NCI-H82 treated with DMSO at 0.1 percent for 48 hours (cell line): Measurements from ENCODE around the gene SPECC1L.
A peak's percentile ranks its signal among the peaks of the same experiment; 100 is the strongest.
"Not testable (repeated sequence)": the region's sequence is repeated elsewhere in the genome, so short reads cannot be mapped to it uniquely, and the experiment has no call there.

Experiments used
- DNase-seq: peaks from one replicate; lab custom pipeline; 2025; ENCODE audit not compliant: unreplicated experiment; lab: John Stamatoyannopoulos, UW

The SPECC1L gene

DNA sequence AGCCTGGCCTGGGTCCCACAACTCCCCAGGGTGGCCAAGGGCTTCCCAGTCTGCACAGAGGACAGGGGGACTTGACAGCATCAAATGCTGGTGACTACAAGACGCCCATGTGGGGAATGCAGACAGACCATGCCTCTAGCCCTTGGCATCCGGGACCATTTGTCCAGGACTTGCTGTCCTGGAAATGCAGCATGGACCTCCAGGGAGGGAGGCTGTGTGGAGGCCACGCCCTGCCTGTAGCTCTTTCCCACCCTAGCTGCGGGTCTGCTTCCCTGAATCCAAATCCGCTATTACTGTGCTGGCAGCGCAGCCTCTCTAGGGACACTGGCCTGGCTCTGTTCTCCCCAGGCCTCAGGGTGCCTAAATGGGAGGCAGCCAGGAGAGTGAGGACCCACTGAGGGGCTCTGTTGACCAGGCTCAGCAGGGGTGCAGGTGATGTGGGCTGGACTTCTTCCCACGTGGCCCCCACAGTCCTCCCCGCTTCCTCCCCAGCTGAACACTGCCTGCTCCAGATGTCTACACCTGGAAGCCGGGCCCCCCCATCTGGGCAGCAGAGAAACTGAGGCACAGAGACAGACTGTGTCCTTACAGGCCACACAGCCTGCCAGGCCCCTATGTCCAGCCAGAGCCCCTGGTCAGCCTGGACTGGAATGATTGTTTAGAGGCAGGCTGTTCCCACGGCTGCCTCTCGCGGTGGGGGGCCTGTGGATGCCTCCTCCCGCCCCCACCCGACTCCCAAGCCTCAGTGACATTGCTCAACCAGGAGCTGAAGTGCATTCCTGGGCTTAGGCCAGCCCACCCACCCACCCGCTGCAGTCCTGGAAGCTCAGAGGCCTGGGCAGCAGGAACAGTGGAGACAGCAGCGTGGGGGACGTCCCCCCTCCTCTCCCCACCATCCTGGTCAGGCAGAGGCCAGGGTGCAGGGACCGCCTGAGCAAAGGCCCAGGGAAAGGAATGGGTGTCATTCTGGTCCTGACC, 24.8 kb upstream of the SPECC1L start:
- not testable (repeated sequence) for DNase-seq

DNA sequence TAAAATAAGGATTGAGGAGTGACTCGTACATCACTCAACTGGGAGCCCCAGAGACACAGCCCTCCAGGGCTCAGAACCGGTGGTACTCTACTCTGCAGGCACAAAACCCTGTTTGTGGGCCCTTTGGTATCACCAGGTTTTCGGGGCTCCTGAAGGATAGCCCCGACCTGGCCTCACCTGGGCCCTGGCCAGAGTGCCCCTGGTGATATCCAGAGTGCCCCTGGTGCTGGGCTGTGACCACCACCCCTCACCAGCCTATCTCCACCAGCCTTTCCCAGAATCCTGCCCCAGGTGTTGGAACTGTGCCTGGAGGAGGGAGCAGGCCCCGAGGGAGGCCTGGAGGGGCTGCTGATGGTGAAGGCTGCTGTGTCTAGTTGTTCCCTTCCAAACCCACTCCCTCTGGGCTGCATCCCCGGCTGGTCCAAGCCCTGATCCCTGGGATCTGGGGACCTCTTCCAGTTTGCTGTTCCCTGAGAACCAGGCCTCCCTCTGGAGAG, 23.6 kb upstream of the SPECC1L start:
- no peak for DNase-seq

DNA sequence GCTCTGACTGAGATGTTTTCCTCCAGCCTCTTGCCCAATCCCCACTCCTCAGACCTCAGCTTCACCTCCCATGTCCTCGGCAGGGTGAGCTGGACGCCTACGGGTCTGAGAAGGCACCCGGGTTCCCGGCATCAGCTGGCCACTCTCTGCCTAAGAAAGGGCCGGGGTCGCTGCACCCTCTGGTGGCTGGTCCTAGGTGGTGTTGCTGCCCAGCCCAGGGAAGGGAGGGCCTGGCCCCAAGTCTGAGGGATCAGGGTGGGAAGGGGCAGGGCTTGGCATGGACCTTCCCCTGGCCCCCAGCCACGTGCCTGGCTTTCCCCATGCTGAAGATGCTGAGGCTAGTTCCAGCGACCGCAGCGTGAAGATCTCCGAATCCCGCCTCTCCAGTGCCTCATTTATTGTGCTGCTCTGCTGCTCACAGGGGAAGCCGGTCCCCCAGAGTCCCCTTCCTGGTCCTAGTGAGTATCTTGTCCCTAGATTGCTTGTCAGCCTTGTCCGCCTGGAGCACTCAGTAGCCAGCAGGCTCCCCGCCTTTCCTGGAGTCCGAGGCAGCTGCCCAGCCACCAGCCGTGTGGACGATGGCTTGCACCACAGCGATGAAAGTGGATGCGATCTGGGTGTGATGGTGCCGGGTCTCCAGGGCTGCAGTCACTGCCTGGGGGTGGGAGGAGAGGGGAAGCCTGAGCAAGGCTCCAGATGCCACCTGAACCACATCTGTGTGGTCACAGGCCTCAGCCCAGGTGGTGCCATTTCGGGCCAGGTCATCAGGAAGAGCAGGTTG, 22.9 kb upstream of the SPECC1L start:
- DNase-seq, result peak; percentile 20

DNA sequence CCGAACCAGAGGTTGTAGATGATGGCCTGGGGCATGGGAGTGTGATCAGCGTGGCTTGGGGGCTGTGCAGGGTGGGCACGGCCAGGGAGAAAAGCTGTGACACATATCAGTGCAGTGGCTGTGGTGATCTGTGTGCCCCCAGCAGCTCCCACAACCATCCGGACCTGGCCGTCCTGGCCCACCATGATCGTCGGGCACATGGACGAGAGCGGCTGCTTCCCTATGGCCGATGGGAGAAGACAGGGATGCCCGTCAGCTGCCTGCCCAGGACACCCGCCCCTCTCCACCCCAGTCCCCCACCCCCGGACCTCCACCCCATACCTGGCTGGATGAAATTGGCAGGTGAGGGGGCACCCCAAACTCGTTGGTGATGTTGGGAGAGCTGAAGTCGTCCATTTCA, 22.0 kb upstream of the SPECC1L start:
- DNase-seq, result not testable (repeated sequence)

DNA sequence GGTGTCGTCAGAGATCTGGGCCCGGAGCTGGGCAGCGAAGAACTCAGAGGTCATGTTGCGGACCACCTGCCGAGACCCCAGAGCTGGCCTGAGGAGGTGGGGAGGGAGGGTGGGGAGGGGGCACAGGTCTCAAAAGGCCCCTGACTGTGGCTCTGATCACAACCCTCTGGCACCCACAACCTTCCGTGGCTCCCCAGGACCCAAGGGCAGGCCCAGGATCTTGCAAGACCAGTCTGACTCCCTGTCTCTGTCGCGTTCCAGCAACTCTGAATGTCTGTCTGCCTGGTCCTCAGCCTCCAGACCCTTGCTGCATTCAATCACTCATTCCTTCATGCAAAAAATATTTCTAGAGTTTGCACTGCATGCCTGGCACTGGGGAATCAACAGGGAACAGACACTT, 21.2 kb upstream of the SPECC1L start:
- DNase-seq, result not testable (repeated sequence)

DNA sequence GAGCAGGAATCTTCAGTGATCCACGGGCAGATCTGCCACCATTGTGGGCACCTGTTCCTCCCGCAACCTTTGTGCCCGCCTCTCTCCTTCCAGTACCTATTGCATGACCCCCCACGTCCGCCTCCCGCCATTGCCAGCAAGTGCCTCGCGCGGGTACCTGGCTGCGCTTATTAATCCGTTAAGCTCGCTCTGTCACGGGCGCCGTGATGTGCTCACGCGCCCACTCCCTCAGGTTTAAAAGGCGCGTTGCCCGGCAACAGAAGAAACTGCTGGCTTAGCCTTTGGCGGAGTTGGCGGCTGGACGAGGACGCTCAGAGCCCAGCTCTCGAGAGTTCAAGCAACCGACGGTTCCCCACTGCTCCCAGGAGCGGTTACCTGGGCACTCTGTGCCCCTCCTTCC, 19.3 kb upstream of the SPECC1L start:
- not testable (repeated sequence) for DNase-seq

DNA sequence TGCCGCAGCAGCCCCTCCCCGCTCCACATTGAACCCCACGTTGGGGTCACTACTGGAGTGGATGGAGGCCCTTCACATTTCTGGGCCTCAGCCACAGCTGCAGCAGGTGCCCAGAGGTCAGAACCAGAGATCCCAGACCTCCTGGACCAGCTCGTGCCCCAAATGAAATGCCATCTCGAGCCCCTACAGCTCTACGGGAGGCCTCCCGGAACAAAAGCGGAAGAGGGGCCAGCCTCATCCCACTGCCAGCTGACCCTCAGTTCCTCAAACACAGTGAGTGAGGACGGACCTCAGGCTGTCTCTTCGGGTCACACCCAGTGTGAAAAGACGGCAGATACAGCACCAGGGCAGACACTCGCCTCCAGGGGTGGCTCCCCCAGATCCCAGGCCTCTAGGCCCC, 17.5 kb upstream of the SPECC1L start:
- not testable (repeated sequence) for DNase-seq

DNA sequence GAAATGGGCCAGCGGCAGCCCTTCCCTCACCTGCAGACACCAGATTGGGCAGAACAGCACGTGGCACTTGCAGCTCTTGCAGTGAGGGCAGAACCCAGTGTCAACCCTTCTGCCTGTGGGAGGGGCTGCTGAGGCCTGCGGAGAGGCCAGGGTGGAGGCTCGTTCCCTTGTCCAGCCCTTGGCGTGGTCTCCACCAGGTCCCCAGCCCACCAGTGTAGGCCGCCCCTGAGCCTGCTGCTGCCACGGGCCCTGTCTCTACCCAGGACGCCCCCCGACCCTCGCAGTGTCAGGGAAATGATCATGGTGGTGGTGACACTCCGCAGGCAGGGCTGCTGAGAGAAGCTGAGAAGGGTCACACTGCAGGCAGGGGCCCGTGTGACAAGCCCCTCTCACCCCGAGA, 14.5 kb upstream of the SPECC1L start:
- DNase-seq, result not testable (repeated sequence)

DNA sequence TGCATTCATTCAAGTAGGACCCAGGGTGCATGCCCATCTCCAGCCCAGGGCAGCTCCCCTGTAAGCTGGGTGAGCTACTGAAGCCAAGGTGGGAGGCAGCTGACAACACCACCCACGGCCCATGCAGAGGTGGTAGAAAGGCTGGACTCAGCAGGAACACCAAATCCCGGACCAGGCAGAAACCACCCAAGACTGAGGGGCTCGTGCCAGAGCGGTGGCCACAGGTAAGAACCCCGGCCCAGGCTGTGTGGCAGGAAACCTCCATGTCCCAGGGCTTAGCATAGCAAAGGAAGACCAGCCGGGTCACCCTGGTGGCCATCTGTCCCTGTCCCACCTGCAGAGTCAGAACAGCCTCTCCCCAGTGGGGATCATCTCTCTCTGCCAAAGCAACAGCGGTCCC, 13.9 kb upstream of the SPECC1L start:
- not testable (repeated sequence) for DNase-seq

DNA sequence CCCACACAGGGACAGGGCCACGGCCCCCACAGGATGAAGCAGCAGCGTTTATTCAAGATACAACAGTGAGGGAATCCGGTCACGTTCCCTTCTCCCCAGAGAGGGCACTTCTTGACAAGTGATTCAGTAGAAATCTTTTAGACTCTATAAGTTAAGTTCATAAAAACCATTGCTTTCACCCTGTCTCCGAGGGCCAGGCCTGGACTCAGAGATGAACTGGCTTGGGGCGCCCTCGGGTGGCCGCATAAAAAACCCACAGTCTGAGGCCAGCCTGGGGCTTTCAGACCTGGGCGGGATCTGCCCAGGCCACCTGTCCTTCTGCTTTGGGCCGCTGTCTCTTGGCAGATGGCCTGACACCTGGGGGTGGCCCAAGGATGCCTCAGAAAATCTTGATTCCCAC, 11.2 kb upstream of the SPECC1L start:
- peak; percentile 4 for DNase-seq

DNA sequence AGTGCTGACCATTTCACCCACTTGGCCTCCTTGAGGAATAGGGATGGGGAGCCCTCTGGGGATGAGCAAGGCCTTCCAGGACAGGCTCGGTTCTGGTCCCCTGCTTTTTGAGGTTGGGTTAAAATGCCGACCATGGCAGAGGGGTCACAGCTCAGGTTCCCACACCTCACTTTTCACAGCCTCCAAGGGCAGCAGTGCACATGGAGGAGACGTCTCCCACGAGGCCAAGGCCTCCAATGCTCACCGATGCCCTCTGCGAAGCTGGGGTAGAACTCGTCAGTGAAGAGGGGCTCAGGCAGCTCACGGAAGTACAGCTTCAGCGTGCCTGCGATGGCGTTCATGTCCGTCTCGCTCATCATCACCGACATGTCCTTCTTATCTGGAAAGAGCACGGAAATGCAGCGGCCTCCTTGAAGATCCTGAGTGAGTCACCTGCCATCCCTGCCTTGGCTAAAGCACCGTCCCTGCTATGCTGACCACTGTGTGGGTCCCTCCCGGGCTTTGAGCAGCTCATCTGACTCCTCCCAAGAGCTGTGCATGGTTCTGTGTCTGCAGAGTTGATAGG, 8.4 kb upstream of the SPECC1L start:
- DNase-seq, result not testable (repeated sequence)

DNA sequence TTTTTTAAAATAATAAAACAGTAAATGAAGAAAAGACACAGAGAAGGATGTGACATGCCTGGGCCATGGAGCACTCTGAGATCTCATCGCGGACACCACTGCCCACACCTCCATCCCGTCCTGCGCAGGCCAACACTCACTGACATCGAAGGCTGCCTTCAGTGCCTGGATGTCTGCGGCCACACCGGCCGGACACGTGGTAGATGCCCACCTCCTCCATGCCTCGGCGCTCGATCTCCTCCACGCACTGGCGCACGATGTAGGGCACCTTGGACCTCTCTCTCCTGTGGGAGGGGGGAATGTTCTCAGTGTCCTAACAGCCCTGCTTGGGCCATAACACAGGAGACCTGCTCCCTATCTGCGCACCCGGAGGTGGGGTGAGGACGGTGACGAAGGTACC, 7.2 kb upstream of the SPECC1L start:
- not testable (repeated sequence) for DNase-seq

DNA sequence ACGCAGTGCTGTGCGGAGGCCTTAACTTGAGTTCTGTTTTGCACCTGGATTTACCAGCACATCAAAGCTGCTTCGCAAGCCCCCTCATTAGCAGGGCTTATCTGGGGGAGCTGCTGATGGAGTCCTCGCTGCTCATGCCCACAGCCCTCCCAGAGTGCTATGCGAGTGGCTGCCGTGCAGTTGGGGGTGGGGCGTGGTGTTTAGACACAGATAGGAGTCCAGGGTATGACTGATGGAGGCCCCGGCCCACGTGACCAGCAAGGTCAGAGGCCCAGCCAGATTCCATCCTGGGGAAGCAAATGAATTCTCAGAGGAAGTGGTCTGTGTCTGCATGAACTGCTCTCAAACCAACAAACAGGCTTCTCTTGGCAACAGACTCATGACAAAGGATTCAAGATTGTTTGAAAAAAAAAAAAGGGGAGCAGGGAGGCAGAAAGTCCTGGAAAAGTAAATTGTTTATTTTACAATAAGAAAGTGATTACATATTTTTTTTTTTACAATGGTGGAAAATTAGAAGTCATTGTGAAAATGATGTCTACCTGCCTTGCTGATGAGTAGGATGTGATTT, 6.2 kb upstream of the SPECC1L start:
- not testable (repeated sequence) for DNase-seq

DNA sequence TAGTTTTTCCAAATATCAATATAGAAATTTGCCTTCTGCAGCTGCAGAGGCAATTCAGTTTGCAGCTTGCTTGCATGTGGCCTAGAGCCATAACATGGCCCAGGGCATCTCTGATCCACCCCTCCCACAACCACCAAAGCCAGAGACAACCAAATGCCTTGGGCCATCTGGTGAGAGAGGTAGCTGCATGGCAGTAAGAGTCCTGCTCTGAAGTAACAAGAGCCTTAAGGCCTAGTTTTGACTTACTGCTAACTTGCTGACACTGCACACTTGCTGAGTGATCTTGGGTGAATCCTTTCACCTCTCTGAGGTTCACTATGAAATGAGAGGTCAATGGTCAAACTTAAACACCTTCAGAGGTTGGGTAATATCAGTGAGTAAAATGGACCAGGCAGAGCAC, 4.9 kb upstream of the SPECC1L start:
- DNase-seq, result peak; percentile 5

DNA sequence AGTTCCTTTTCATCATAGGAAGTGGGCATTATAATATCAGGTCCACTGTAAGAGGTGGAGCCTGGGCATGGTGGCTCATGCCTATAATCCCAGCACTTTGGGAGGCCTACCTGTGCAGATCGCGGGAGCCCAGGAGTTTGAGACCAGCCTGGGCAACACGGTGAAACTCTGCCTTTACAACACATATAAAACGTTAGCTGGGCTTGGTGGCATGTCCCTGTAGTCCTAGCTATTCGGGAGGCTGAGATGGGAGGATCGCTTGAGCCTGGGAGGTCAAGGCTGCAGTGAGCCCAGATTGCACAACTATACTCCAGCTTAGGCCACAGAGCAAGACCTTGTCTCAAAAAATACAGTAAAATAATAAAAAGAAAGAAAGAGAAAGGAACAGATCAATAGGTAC, 4.1 kb upstream of the SPECC1L start:
- not testable (repeated sequence) for DNase-seq

DNA sequence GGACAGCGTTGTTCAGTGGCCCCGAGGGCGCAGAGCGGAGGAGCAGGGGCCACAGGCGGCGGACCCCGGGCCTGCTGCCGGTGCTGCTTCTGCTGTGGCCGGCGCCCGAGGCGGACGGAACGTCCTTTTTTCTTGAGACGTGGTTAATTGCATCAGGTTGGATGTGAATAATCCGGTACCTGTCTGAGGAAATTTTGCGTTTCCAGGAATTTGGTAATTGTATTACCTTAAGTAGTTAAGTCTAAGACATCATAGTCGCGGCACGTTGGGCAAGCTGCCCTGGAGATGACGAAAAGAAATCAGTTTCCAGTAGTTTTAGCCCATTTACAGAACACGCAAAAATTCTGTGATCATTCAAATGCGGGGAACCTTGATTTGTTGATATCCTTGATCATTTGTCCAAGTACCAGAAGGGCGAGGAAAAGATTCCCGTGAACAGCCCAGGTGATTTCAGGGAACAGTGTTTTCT, 789 bp downstream of the SPECC1L start:
- no peak for DNase-seq

DNA sequence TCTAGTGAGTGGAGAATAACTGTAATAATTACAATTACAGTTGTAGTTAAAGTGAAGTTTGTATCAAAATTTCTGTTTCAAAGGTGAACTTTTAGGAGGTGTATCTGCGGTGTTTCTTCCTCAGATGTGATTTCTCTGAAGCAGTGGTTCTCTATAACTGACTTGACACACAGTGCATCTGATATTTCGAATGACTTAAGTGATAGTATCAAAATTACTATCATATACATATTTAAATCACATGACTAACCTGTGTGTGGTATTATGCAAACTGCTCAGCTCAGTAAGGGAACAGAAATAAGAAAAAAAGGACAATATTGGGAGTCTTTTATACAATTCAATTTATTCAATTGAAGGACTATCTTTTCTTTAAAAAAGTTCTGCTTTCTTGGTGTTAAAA, 2.4 kb downstream of the SPECC1L start:
- DNase-seq, result not testable (repeated sequence)

DNA sequence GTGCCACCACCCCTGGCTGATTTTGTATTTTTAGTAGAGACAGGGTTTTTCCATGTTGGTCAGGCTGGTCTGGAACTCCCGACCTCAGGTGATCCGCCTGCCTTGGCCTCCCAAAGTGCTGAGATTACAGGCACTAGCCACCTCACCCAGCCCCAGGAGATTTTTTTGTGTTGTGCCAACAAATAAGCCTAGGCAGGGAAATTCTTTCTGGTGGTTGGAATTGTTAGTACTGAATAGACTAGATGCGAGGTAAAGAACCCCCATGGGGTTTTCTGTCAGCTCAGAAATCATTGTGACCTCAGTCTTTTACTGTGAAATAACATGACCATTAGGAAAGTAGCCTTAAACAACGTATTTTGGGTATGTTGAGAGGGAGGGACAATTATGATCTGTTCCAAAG, 3.3 kb downstream of the SPECC1L start:
- not testable (repeated sequence) for DNase-seq

DNA sequence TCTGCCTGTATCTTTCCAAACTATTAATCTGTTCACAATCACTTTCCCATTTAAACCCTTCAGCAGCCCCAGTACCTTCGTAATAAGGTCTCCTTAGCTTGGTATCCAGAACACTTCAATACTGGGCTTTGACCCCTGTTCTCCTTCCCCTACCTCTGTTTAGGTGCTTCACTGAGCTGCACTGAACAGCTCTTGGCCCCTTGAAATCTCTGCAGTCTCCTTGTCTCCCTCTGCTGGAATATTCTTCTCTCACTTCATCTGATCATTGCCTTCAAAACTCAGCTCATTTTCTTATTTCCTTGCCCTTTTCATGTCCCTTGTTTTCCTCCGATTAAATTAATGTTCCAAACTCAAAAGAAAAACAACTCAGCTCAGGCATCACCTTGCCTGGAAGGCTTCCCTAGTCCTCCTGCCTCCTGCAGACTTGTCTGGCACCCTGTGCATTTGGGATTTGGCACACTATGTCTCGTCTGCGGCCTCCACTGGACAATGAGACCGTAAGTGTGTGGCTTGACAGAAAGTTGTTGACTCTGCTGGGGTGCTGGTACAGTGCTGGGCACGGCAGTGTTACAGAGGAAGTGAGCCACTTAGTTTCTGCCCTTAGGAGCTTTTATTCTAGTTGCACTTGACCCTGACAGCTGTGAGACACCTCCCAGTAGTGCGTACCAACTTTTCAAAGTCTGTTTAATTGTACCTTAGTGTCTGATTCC, 4.2 kb downstream of the SPECC1L start:
- not testable (repeated sequence) for DNase-seq

DNA sequence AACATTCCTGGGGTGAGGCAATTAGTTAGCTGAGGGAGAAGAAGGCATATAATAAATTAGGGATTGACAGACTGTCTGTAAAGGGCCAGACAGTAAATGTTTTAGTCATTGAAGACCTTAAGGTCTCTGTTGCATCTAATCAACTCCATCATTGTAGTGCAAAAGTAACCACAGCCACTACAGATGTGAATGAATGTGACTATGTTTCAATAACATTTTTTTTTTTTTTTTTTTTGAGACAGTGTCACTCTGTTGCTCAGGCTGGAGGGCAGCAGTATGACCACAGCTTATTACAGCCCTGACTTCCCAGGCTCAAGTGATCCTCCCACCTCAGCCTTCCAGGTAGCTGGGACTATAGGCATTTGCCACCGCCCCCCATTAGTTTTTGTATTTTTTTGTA, 9.7 kb downstream of the SPECC1L start:
- DNase-seq, result not testable (repeated sequence)
